GM23338 (cell line): ENCODE results near the gene KCNIP3. TPM values are rescaled to one million over a fixed set of nuclear protein-coding genes. Genes with fewer than 3 reads are reported as not detected.

Experiments used
- ATAC-seq: fragments of 200-7000 bp; cut with Tn5 transposase; 3 replicates; pipeline ENCODE4 v1.9.1; 2020
- DNase-seq: peaks from one replicate; pipeline ENCODE4 v3.0.0-alpha.2; 2015; ENCODE audit warnings: low spot score
- H2AFZ ChIP-seq: fragments of 200-600 bp; sonication (generic); 2 replicates; pipeline ENCODE4 v1.8.0; 2016; ENCODE audit warnings: antibody characterized with exemption, mild to moderate bottlenecking, moderate library complexity
- H3F3A ChIP-seq: fragments of 200-600 bp; sonication (generic); replicated peaks from 2 replicates; pipeline ENCODE4 v1.8.0; 2017; ENCODE audit warnings: antibody characterized with exemption, mixed run types, low read depth
- H3K27ac ChIP-seq: fragments of 200-600 bp; sonication (generic); 2 replicates; pipeline ENCODE4 v1.6.1; 2016; ENCODE audit warnings: low read depth
- H3K27me3 ChIP-seq: fragments of 200-600 bp; sonication (generic); 2 replicates; pipeline ENCODE4 v1.8.0; 2016; ENCODE audit warnings: mild to moderate bottlenecking, mixed run types, moderate library complexity; ENCODE audit not compliant: insufficient read depth
- H3K36me3 ChIP-seq: fragments of 200-600 bp; sonication (generic); 2 replicates; pipeline ENCODE4 v1.8.0; 2016; ENCODE audit warnings: mild to moderate bottlenecking; ENCODE audit not compliant: insufficient read depth
- H3K4me1 ChIP-seq: fragments of 200-600 bp; sonication (generic); 2 replicates; pipeline ENCODE4 v1.8.0; 2016; ENCODE audit warnings: mild to moderate bottlenecking, moderate library complexity; ENCODE audit not compliant: insufficient read depth
- H3K4me2 ChIP-seq: fragments of 200-600 bp; sonication (generic); 2 replicates; pipeline ENCODE4 v1.7.1; 2017; ENCODE audit warnings: mixed run types
- H3K4me3 ChIP-seq: fragments of 200-600 bp; sonication (generic); 2 replicates; pipeline ENCODE4 v1.6.1; 2016; ENCODE audit warnings: mixed run types
- H3K79me2 ChIP-seq: fragments of 200-600 bp; sonication (generic); replicated peaks from 2 replicates; pipeline ENCODE4 v1.8.0; 2017; ENCODE audit warnings: mild to moderate bottlenecking; ENCODE audit not compliant: insufficient read depth
- H3K9me2 ChIP-seq: fragments of 200-600 bp; sonication (generic); 2 replicates; pipeline ENCODE4 v1.8.0; 2017; ENCODE audit not compliant: insufficient read depth
- H4K20me1 ChIP-seq: fragments of 200-600 bp; sonication (generic); replicated peaks from 2 replicates; pipeline ENCODE4 v1.8.0; 2017; ENCODE audit warnings: mild to moderate bottlenecking; ENCODE audit not compliant: insufficient read depth
- H3K27ac Mint-ChIP-seq: 2 replicates; pipeline ENCODE4 v1.8.0; 2020; ENCODE audit warnings: inconsistent platforms, mild to moderate bottlenecking, moderate library complexity, mixed read lengths
- H3K27me3 Mint-ChIP-seq: 3 replicates; pipeline ENCODE4 v1.8.0; 2022; ENCODE audit warnings: low read depth, mild to moderate bottlenecking, moderate library complexity, mixed read lengths, inconsistent platforms; ENCODE audit not compliant: insufficient read depth, poor library complexity
- H3K36me3 Mint-ChIP-seq: 3 replicates; pipeline ENCODE4 v1.8.0; 2021; ENCODE audit warnings: low read depth, mild to moderate bottlenecking, inconsistent platforms, moderate library complexity, mixed read lengths
- H3K4me1 Mint-ChIP-seq: 3 replicates; pipeline ENCODE4 v1.8.0; 2020; ENCODE audit warnings: mild to moderate bottlenecking, inconsistent platforms, mixed read lengths
- H3K4me3 Mint-ChIP-seq: 3 replicates; pipeline ENCODE4 v1.8.0; 2021; ENCODE audit warnings: moderate library complexity, mild to moderate bottlenecking, inconsistent platforms, mixed read lengths
- H3K9me3 Mint-ChIP-seq: 3 replicates; pipeline ENCODE4 v1.8.0; 2020; ENCODE audit warnings: moderate library complexity, mild to moderate bottlenecking, inconsistent platforms, mixed read lengths
- CREB1 ChIP-seq: fragments of 250-450 bp; sonication (Bioruptor Pico); IDR thresholded peaks from 2 replicates; pipeline ENCODE4 v1.5.0; 2020; ENCODE audit warnings: low read depth, mild to moderate bottlenecking, moderate library complexity
- CTCF ChIP-seq, 2 experiments: fragments of 200-600 bp in 1 of 2; sonication (generic) in 1 of 2; conservative IDR thresholded peaks; 2 replicates each; pipeline versions ENCODE4 v1.5.1 to v1.6.1; 2016 to 2017; ENCODE audit warnings: antibody characterized with exemption in 2 of 2, low read depth in 2 of 2, mild to moderate bottlenecking in 2 of 2, moderate library complexity in 1 of 2
- ETS1 ChIP-seq: IDR thresholded peaks from 2 replicates; pipeline ENCODE4 v1.6.1; 2016; ENCODE audit warnings: antibody characterized with exemption
- EZH2 ChIP-seq: fragments of 200-600 bp; sonication (generic); IDR thresholded peaks from one replicate; pipeline ENCODE4 v1.8.0; 2017; ENCODE audit warnings: antibody characterized with exemption, mild to moderate bottlenecking, low read depth; ENCODE audit not compliant: unreplicated experiment
- EZH2phosphoT487 ChIP-seq: fragments of 200-600 bp; sonication (generic); IDR thresholded peaks from one replicate; pipeline ENCODE4 v1.8.1; 2018; ENCODE audit warnings: antibody characterized with exemption; ENCODE audit not compliant: unreplicated experiment
- JUNB ChIP-seq: IDR thresholded peaks from one replicate; pipeline ENCODE4 v1.6.1; 2016; ENCODE audit warnings: antibody characterized with exemption; ENCODE audit not compliant: unreplicated experiment
- NANOG ChIP-seq: IDR thresholded peaks from 2 replicates; pipeline ENCODE4 v1.6.1; 2016; ENCODE audit warnings: antibody characterized with exemption, borderline replicate concordance
- POLR2AphosphoS5 ChIP-seq: IDR thresholded peaks from 2 replicates; pipeline ENCODE4 v1.6.1; 2016; ENCODE audit warnings: antibody characterized with exemption, low read depth
- REST ChIP-seq: IDR thresholded peaks from one replicate; pipeline ENCODE4 v1.6.1; 2018; ENCODE audit warnings: antibody characterized with exemption; ENCODE audit not compliant: unreplicated experiment
- STAT1 ChIP-seq: IDR thresholded peaks from one replicate; pipeline ENCODE4 v1.6.1; 2016; ENCODE audit warnings: antibody characterized with exemption; ENCODE audit not compliant: unreplicated experiment
- ZNF331 ChIP-seq: fragments of 250-450 bp; sonication (Bioruptor Pico); IDR thresholded peaks from 2 replicates; pipeline ENCODE4 v1.5.0; 2020; ENCODE audit warnings: low read depth, mild to moderate bottlenecking, moderate library complexity
- polyA plus RNA-seq: library from polyadenylated mRNA; unstranded; fragments of >200 nt; fragmentation: Nextera tagmentation; extraction: Ambion mirVana; gene quantifications from 2 replicates; pipeline ENCODE4 v1.2.1, GENCODE V29; 2016
- total RNA-seq: library from RNA; depleted of rRNA; stranded (reverse); fragments of >200 nt; shearing (Covaris generic); gene quantifications from 2 replicates; pipeline ENCODE4 v1.2.3, GENCODE V29; 2014

KCNIP3 gene
- total and polyA plus RNA-seq, 2 experiments from 2014 or later = 0.32 to 0.83 TPM

- H3K27ac ChIP-seq = no peak overlapping the region
- H3K27me3 ChIP-seq = peaks cover 27% of the 10 kb centered on the region
- no peak overlapping the region for H3K4me3 ChIP-seq
- no peak overlapping the region for H3K27ac Mint-ChIP-seq
- H3K36me3 Mint-ChIP-seq = no peaks in the 10 kb centered on the region
- H3K9me3 Mint-ChIP-seq = peaks cover 6% of the 10 kb centered on the region; the same call in 2 of the 3 replicates
- H2AFZ ChIP-seq = no peak overlapping the region
- H3F3A ChIP-seq = no peaks in the 10 kb centered on the region
- TF ChIP-seq STAT1 (no peak), JUNB (no peak), REST (no peak), POLR2AphosphoS5 (no peak), ETS1 (no peak)
- no peaks in the 10 kb centered on the region for H3K9me2 ChIP-seq
- no peak for ATAC-seq
- H4K20me1 ChIP-seq = no peaks in the 10 kb centered on the region
- H3K4me1 Mint-ChIP-seq = no peaks in the 10 kb centered on the region
- no peaks in the 10 kb centered on the region for H3K4me1 ChIP-seq
- H3K27me3 Mint-ChIP-seq = peaks cover 23% of the 10 kb centered on the region
- no peak for DNase-seq
- H3K79me2 ChIP-seq = no peaks in the 10 kb centered on the region
- H3K4me2 ChIP-seq = no peak overlapping the region
- H3K4me3 Mint-ChIP-seq = no peak overlapping the region
- H3K36me3 ChIP-seq = no peaks in the 10 kb centered on the region
These were observed 53.8 kb downstream of the KCNIP3 start for GRCh38 chr2:95350774-95351597.

- Histone ChIP-seq H3K36me3 (no peaks in the 10 kb centered on the region), H2AFZ (no peak overlapping the region), H3K9me2 (no peaks in the 10 kb centered on the region), H3K79me2 (no peaks in the 10 kb centered on the region), H3F3A (no peaks in the 10 kb centered on the region), H3K4me3 (no peak overlapping the region), H3K27ac (no peak overlapping the region), H3K4me2 (no peak overlapping the region), H4K20me1 (no peaks in the 10 kb centered on the region), H3K4me1 (no peaks in the 10 kb centered on the region), H3K27me3 (peaks cover 24% of the 10 kb centered on the region)
- ATAC-seq = no peak
- no peak overlapping the region for H3K27ac Mint-ChIP-seq
- no peak for DNase-seq
- no peaks in the 10 kb centered on the region for H3K4me1 Mint-ChIP-seq
- H3K36me3 Mint-ChIP-seq = no peaks in the 10 kb centered on the region
- TF ChIP-seq EZH2phosphoT487 (no peak), REST (no peak), EZH2 (no peak), CREB1 (CRISPR knock-in tag) (no peak), NANOG (no peak), CTCF (conservative IDR thresholded peaks at IDR 0.05; ENCODE audit: low read depth in 2 of 2) (no peak), ZNF331 (CRISPR knock-in tag) (no peak), JUNB (no peak)
- H3K4me3 Mint-ChIP-seq = no peak overlapping the region
- H3K9me3 Mint-ChIP-seq = peaks cover 8% of the 10 kb centered on the region; the same call in 2 of the 3 replicates
- H3K27me3 Mint-ChIP-seq = peaks cover 23% of the 10 kb centered on the region
These were observed 54.4 kb downstream of the KCNIP3 start for GRCh38 chr2:95351598-95351915.
